Neural crest cell (in vitro differentiated cells): ENCODE measurements around the gene BICDL1. TPM values are rescaled to one million over a fixed set of nuclear protein-coding genes. Genes with fewer than 3 reads are reported as not detected.
A peak's percentile ranks its signal among the peaks of the same experiment; 100 is the strongest.

ENCODE experiments used
- DNase-seq: peaks from one replicate; pipeline ENCODE4 v3.0.0; 2021; ENCODE audit warnings: low read depth, mixed read lengths, low spot score
- H3K27ac Mint-ChIP-seq: one replicate; pipeline ENCODE4 v1.8.0; 2021; ENCODE audit warnings: mild to moderate bottlenecking, mixed read lengths; ENCODE audit not compliant: unreplicated experiment
- H3K27me3 Mint-ChIP-seq: 2 replicates; pipeline ENCODE4 v1.8.0; 2021; ENCODE audit warnings: low read depth, mild to moderate bottlenecking, mixed read lengths
- H3K36me3 Mint-ChIP-seq: 2 replicates; pipeline ENCODE4 v1.8.0; 2021; ENCODE audit warnings: low read depth, mild to moderate bottlenecking, mixed read lengths
- H3K4me1 Mint-ChIP-seq: 2 replicates; pipeline ENCODE4 v1.8.0; 2021; ENCODE audit warnings: mixed read lengths
- H3K4me3 Mint-ChIP-seq: one replicate; pipeline ENCODE4 v1.8.0; 2021; ENCODE audit warnings: mild to moderate bottlenecking, mixed read lengths
- H3K9me3 Mint-ChIP-seq: 2 replicates; pipeline ENCODE4 v1.8.0; 2021; ENCODE audit warnings: mixed read lengths
- CTCF ChIP-seq: fragments of 200-600 bp; sonication (generic); conservative IDR thresholded peaks from 2 replicates; pipeline ENCODE4 v1.5.0; 2021; ENCODE audit warnings: antibody characterized with exemption, mild to moderate bottlenecking
- total RNA-seq: library from RNA; stranded (reverse); gene quantifications from 2 replicates; pipeline ENCODE4 v1.2.1, GENCODE V29; 2021

Gene BICDL1
- total RNA-seq, 1 donor from 2014 or later: 6.3 TPM

GRCh38 chr12:120089796-120090195 is 100.8 kb downstream of the BICDL1 start:
- no peak for DNase-seq
- Mint-ChIP-seq H3K9me3 (no peaks in the 10 kb centered on the region), H3K4me3 (no peak overlapping the region), H3K4me1 (peaks cover 43% of the 10 kb centered on the region), H3K27ac (no peak overlapping the region), H3K36me3 (peaks cover 3% of the 10 kb centered on the region), H3K27me3 (no peaks in the 10 kb centered on the region)
- no peak for TF ChIP-seq CTCF

GRCh38 chr12:120090206-120090605 is 101.2 kb downstream of the BICDL1 start:
- Mint-ChIP-seq H3K27me3 (no peaks in the 10 kb centered on the region), H3K27ac (no peak overlapping the region), H3K36me3 (peaks cover 3% of the 10 kb centered on the region), H3K4me1 (peaks cover 43% of the 10 kb centered on the region), H3K4me3 (no peak overlapping the region), H3K9me3 (no peaks in the 10 kb centered on the region)
- DNase-seq: no peak
- no peak for TF ChIP-seq CTCF

- peak overlapping the region; percentile 21 for H3K4me3 Mint-ChIP-seq
- H3K4me1 Mint-ChIP-seq: peaks cover 37% of the 10 kb centered on the region
- peak overlapping the region; percentile 43 for H3K27ac Mint-ChIP-seq
- peaks cover 3% of the 10 kb centered on the region for H3K36me3 Mint-ChIP-seq
- no peaks in the 10 kb centered on the region for H3K27me3 Mint-ChIP-seq
- DNase-seq: no peak
- H3K9me3 Mint-ChIP-seq: no peaks in the 10 kb centered on the region
- no peak for TF ChIP-seq CTCF
Observed at GRCh38 chr12:120090626-120091295, 101.7 kb downstream of the BICDL1 start.

GRCh38 chr12:120091371-120092090 is 102.5 kb downstream of the BICDL1 start:
- peaks cover 3% of the 10 kb centered on the region for H3K36me3 Mint-ChIP-seq
- no peak for DNase-seq
- no peaks in the 10 kb centered on the region for H3K9me3 Mint-ChIP-seq
- H3K4me3 Mint-ChIP-seq: peak overlapping the region; percentile 21
- H3K4me1 Mint-ChIP-seq: peaks cover 29% of the 10 kb centered on the region
- H3K27ac Mint-ChIP-seq: peak overlapping the region; percentile 35
- no peaks in the 10 kb centered on the region for H3K27me3 Mint-ChIP-seq
- TF ChIP-seq CTCF: no peak

- TF ChIP-seq CTCF: no peak
- H3K27me3 Mint-ChIP-seq: no peaks in the 10 kb centered on the region
- peaks cover 3% of the 10 kb centered on the region for H3K36me3 Mint-ChIP-seq
- no peak overlapping the region for H3K4me3 Mint-ChIP-seq
- no peak for DNase-seq
- H3K4me1 Mint-ChIP-seq: peaks cover 18% of the 10 kb centered on the region
- no peaks in the 10 kb centered on the region for H3K9me3 Mint-ChIP-seq
- no peak overlapping the region for H3K27ac Mint-ChIP-seq
Observed at GRCh38 chr12:120092551-120093335, 103.7 kb downstream of the BICDL1 start.
